CD4-positive, alpha-beta T cell treated with Interleukin-12 subunit alpha and Interleukin-12 subunit beta, for 1 hour (primary cell): ENCODE data around the gene DHRSX.
"Not testable (repeated sequence)": the region's sequence is repeated elsewhere in the genome, so short reads cannot be mapped to it uniquely, and the experiment has no call there.

Experiments used
- DNase-seq: peaks from one replicate; pipeline ENCODE4 v3.0.0-alpha.2; 2020

DHRSX gene

GRCh38 chrX:2345562-2345961, 155.2 kb downstream of the DHRSX start:
- DNase-seq, result no peak

DNA sequence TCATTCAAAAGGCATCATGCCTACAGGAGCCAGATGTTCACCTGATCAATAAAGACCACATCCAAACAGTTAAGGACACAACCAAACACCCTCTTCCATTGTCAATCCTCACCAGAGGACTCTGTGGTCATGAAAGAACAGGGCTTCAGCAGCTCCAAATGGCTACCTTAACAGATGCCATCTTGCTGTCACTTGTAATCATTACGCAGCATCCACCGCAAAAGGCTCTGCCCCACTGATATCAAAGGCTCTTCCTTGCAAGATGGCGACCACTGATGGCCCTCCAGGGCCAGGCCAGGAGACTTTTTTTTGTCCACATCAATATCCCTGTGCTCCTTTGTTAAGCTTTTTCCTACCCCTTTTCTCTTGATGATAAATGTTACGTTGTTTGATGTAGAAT, 157.4 kb downstream of the DHRSX start:
- DNase-seq, result no peak

- DNase-seq, result no peak
Observed at GRCh38 chrX:2342874-2343273, 157.9 kb downstream of the DHRSX start.

GRCh38 chrX:2342281-2342688, 158.5 kb downstream of the DHRSX start:
- DNase-seq, result no peak

GRCh38 chrX:2340991-2341390, 159.8 kb downstream of the DHRSX start:
- DNase-seq, result no peak

DNA sequence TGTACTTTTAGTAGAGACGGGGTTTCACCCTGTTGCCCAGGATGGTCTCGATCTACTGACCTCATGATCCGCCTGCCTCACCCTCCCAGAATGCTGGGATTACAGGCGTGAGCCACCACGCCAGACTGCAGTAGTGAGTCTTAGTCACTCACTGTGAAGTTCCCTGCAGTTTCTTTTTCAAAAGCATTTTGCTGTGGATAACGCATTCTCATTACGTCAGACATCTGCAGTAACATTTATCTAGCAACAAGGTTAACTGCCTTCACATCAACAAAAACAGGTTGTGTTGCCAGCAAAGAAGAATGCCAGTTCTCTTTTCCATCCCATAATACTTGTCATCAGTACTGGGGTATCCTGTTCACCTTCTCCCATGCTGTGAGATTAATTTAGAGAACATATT, 164.6 kb downstream of the DHRSX start:
- no peak for DNase-seq

GRCh38 chrX:2334237-2334636, 166.5 kb downstream of the DHRSX start:
- no peak for DNase-seq

- DNase-seq, result no peak
Observed at GRCh38 chrX:2332252-2332651, 168.5 kb downstream of the DHRSX start.

DNA sequence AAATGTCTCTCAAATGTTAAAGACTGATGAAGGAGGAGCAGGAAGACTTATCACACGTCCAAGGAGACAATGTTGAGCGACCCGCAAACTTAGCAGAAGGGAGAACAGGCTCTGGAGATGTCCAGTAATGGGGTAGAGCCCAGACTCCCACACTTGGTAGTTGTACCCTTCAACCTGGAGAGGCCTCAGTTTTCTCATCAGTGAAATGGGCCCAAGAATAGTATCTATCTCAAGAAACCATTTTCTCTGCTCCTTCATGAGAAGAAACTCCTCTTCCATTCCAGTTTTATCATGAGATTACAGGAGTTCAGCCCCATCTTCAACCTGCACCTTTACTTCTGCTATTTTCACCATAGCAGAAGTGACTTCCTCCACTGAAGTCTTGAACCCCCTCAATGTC, 169.9 kb downstream of the DHRSX start:
- DNase-seq, result no peak

DNA sequence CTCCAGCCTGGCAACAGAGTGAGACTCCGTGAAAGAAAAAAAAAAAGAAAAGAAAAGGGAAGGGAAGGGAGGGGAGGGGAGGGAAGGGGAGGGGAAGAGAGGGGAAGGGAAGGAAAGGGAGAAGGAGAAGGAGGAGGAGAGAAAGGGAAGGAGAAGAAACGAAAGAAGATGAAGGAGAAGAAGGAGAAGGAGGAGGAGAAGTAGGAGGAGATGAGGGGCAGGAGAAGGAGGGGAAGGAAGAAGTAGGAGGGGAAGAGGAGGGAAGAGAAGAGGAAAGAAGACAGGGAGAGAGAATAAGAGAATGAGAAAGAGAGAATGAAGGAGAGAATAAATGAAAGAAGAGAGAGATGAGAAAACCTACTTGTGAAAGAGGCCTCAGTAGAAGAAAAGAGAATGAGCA, 170.3 kb downstream of the DHRSX start:
- DNase-seq, result no peak

DNA sequence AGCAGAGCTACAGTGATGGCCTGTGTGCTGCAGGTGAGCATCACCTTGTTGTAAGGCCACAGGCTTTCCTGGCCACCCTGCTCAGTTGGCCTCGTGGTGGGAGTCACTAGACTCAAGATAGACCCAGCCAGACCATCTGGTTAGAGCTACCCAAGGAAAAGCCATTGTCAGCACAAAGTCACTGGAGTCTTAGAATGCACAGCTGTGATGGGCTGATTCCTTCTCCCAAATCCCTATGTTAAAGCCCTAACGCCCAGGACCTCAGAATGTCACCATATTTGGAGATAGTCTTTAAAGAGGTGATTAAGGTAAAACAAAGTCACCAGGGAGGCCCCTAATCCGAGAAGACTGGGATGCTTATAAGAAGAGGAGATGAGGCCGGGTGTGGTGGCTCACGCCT, 173.4 kb downstream of the DHRSX start:
- no peak for DNase-seq

- peak; percentile 24 for DNase-seq
Observed at GRCh38 chrX:2325076-2325784, 175.5 kb downstream of the DHRSX start.

DNA sequence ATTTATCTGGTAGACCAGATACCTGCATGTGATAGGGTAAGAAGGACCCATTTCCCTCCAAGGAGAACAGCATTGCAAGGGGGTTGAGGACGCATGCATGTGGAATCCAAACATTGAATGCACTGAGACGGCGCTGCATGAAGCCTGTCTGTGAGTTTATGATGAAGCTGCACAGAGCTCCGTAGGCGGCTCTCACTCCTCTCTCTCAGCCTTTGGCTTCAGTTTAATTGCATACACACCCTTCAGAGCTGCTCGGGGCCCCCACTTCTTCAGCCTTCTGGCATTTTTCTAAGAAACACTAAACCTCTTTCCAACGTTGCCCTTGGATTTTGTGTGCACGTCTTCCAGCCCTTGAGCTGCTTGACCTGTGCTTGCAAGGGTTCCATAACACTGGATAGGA, 176.6 kb downstream of the DHRSX start:
- no peak for DNase-seq

GRCh38 chrX:2321411-2321810, 179.4 kb downstream of the DHRSX start:
- no peak for DNase-seq

- DNase-seq, result no peak
Observed at GRCh38 chrX:2320580-2321327, 180.0 kb downstream of the DHRSX start.

GRCh38 chrX:2320089-2320488, 180.7 kb downstream of the DHRSX start:
- DNase-seq, result no peak

DNA sequence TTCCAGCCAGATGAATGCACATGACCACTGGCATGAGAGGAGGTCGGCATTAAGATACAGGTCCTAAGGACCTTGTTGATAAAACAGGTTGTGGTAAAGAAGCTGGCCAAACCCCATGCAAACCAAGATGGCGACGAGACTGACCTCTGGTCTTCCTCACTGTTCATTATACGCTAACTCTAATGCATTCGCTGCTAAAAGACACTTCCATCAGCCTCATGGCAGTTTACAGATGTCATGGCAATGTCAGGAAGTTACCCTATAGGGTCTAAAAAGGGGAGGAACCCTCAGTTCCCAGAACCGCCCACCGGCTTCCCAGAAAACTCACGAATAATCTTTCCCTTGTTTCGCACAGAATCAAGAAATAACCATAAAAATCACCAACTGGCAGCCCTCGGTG, 182.4 kb downstream of the DHRSX start:
- DNase-seq, result no peak

GRCh38 chrX:2317527-2318055, 183.2 kb downstream of the DHRSX start:
- no peak for DNase-seq

- no peak for DNase-seq
Observed at GRCh38 chrX:2316534-2316933, 184.2 kb downstream of the DHRSX start.

DNA sequence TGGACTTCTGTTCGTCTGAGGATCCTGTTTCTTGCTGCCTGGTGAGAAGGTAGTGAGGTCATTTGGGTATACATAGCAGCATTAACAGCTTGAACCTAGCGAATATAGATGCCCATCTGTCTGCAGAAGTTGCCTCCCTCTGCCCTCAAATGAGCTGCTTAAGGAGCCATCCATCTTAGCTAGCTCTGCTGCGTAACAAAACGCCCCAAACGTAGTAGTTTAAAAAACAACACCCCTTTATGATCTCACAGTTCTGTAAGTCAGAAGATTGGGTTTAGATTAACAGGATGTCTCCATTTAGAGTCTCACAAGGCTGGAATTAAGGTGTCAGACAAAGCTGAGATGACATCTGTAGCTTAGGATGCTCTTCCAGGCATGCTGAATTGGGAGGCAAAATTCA, 185.3 kb downstream of the DHRSX start:
- DNase-seq, result no peak

DNA sequence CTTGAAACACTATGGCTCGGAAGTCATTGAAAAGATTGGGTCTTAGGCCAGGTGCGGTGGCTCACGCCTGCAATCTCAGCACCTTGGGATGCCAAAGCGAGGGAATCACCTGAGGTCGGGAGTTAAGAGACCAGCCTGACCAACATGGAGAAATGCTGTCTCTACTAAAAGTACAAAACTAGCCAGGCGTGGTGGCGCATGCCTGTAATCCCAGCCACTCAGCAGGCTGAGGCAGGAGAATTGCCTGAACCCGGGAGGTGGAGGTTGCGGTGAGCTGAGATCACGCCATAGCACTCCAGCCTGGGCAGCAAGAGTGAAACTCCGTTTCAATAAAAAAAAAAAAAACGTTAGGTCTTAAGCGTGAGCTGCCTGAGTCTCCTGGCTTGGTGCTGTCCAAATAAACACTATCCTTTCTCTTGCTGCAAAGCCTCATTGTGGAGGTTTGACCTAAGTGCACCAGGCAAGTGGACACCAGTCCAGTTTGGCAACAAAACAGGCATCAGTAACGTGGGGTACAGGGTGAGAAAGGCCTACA, 185.9 kb downstream of the DHRSX start:
- no peak for DNase-seq

DNA sequence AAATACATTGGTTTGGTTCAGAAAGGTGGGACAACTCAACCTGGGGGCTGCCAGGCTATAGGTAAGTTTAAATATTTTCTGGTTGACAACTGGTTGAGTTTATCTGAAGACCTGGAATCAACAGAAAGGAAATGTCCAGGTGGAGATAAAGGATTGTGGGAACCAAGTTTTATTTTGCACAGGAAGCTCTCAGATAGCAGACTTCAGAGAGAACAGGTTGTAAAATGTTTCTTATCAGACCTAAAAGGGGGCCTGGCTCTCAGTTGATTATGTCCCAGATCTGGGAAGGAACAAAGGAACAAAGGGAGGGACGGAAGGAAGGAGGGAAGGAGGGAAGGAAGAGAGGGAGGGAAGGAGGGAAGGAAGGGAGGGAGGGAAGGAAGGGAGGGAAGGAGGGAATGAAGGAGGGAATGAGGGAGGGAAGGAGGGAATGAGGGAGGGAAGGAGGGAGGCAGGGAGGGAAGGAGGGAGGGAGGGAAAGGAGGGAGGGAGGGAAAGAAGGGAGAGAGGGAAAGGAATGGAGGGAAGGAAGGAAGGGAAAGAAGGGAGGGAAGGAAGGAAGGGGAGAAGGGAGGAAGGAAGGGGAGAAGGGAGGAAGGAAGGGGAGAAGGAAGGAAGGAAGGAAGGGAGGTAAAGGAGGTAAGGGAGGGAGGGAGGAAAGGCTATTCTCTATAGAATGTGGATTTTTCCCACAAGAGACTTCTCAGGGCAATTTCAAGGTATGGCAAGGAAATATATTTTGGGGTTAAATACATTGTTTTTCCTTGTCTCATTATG, 186.7 kb downstream of the DHRSX start:
- DNase-seq, result no peak

GRCh38 chrX:2312061-2312591, 188.7 kb downstream of the DHRSX start:
- DNase-seq, result not testable (repeated sequence)
